SU-DHL-6 (cell line): ENCODE measurements around the gene RPL12.

ENCODE experiments used
- H2AFZ ChIP-seq: fragments of 200-600 bp; sonication (generic); 2 replicates; pipeline ENCODE4 v1.6.1; 2014; ENCODE audit warnings: low read depth, mild to moderate bottlenecking, moderate library complexity, mixed read lengths, antibody characterized with exemption, low read length; ENCODE audit not compliant: severe bottlenecking
- H3F3A ChIP-seq: fragments of 200-600 bp; shearing (Covaris generic); 2 replicates; pipeline ENCODE4 v1.6.0; 2016; ENCODE audit warnings: antibody characterized with exemption, mild to moderate bottlenecking; ENCODE audit not compliant: insufficient read depth
- H3K27ac ChIP-seq: fragments of 200-600 bp; sonication (generic); 2 replicates; pipeline ENCODE4 v1.5.1; 2016; ENCODE audit warnings: low read depth, mild to moderate bottlenecking, low read length, moderate library complexity, mixed read lengths
- H3K27me3 ChIP-seq: fragments of 200-600 bp; sonication (generic), shearing (Covaris generic); 2 replicates; pipeline ENCODE4 v1.6.0; 2014; ENCODE audit warnings: mild to moderate bottlenecking, low read length
- H3K36me3 ChIP-seq: fragments of 200-600 bp; sonication (generic); 2 replicates; pipeline ENCODE4 v1.6.1; 2014; ENCODE audit warnings: mild to moderate bottlenecking, low read length, mixed read lengths
- H3K4me2 ChIP-seq: fragments of 300-600, 200-600 bp; shearing (Covaris generic), sonication (generic); 2 replicates; pipeline ENCODE4 v1.6.0; 2014; ENCODE audit warnings: low read length, low read depth, mild to moderate bottlenecking; ENCODE audit not compliant: poor library complexity, severe bottlenecking
- H3K4me3 ChIP-seq: fragments of 200-600 bp; sonication (generic); 2 replicates; pipeline ENCODE4 v1.5.1; 2014; ENCODE audit warnings: antibody characterized with exemption, low read length, mild to moderate bottlenecking, mixed read lengths; ENCODE audit not compliant: insufficient read depth, poor library complexity, severe bottlenecking
- H3K79me2 ChIP-seq: fragments of 200-600 bp; sonication (generic); 2 replicates; pipeline ENCODE4 v1.6.1; 2014; ENCODE audit warnings: mild to moderate bottlenecking, low read length, moderate library complexity; ENCODE audit not compliant: insufficient read depth
- H3K9ac ChIP-seq: fragments of 200-600 bp; sonication (generic); 2 replicates; pipeline ENCODE4 v1.7.0; 2014; ENCODE audit warnings: mild to moderate bottlenecking, low read length
- H3K9me2 ChIP-seq: fragments of 200-600 bp; sonication (generic); replicated peaks from 2 replicates; pipeline ENCODE4 v1.6.1; 2014; ENCODE audit warnings: low read length; ENCODE audit not compliant: insufficient read depth
- H3K9me3 ChIP-seq: fragments of 200-600 bp; sonication (generic); 2 replicates; pipeline ENCODE4 v1.6.1; 2014; ENCODE audit warnings: low read length, mixed read lengths; ENCODE audit not compliant: insufficient read depth
- H4K20me1 ChIP-seq: fragments of 200-600 bp; sonication (generic); 2 replicates; pipeline ENCODE4 v1.6.1; 2014; ENCODE audit warnings: low read depth, mild to moderate bottlenecking, antibody characterized with exemption, low read length, moderate library complexity, mixed read lengths
- CTCF ChIP-seq: fragments of 200-600 bp; sonication (generic); IDR thresholded peaks from one replicate; pipeline ENCODE4 v1.5.1; 2017; ENCODE audit warnings: antibody characterized with exemption, mild to moderate bottlenecking, low read length, moderate library complexity; ENCODE audit not compliant: insufficient read depth, poor library complexity, severe bottlenecking
- EZH2phosphoT487 ChIP-seq: fragments of 200-600 bp; sonication (generic), shearing (Covaris generic); conservative IDR thresholded peaks from 2 replicates; pipeline ENCODE4 v1.6.1; 2018; ENCODE audit warnings: mild to moderate bottlenecking, antibody characterized with exemption, low read length, moderate library complexity, mixed read lengths

RPL12 gene

GRCh38 chr9:127398715-127399400 lies 52.3 kb downstream of the RPL12 start:
- Histone ChIP-seq H3K9me3 (no peaks in the 10 kb centered on the region), H3K9me2 (no peaks in the 10 kb centered on the region), H3K36me3 (no peaks in the 10 kb centered on the region), H4K20me1 (no peaks in the 10 kb centered on the region), H2AFZ (no peak overlapping the region), H3K4me2 (peak overlapping the region; percentile 73), H3K27me3 (no peaks in the 10 kb centered on the region), H3F3A (no peaks in the 10 kb centered on the region), H3K4me3 (no peak overlapping the region), H3K9ac (no peak overlapping the region), H3K79me2 (0 out of 2 replicates have a peak, but pooled peaks cover 3% of the 10 kb centered on the region), H3K27ac (no peak overlapping the region)
- TF ChIP-seq CTCF = no peak
- no peak for TF ChIP-seq EZH2phosphoT487

GRCh38 chr9:127398275-127398647 lies 52.9 kb downstream of the RPL12 start:
- TF ChIP-seq CTCF (no peak), EZH2phosphoT487 (no peak)
- H3K9me3 ChIP-seq = no peaks in the 10 kb centered on the region
- H3K27ac ChIP-seq = no peak overlapping the region
- H3K27me3 ChIP-seq = no peaks in the 10 kb centered on the region
- H3K4me2 ChIP-seq = peak overlapping the region; percentile 73
- no peaks in the 10 kb centered on the region for H4K20me1 ChIP-seq
- H3F3A ChIP-seq = no peaks in the 10 kb centered on the region
- no peak overlapping the region for H2AFZ ChIP-seq
- H3K36me3 ChIP-seq = no peaks in the 10 kb centered on the region
- H3K9me2 ChIP-seq = no peaks in the 10 kb centered on the region
- peak overlapping the region; percentile 82 for H3K9ac ChIP-seq
- 0 out of 2 replicates have a peak, but pooled peaks cover 3% of the 10 kb centered on the region for H3K79me2 ChIP-seq
- H3K4me3 ChIP-seq = peak overlapping the region; percentile 86
